DOHH2 (cell line): Measurements from ENCODE around the gene EARS2.

Experiments
- H3F3A ChIP-seq: fragments of 200-600 bp; sonication (generic), shearing (Covaris generic); 2 replicates; pipeline ENCODE4 v1.6.0; 2016; ENCODE audit warnings: antibody characterized with exemption, mild to moderate bottlenecking; ENCODE audit not compliant: control insufficient read depth, insufficient read depth
- H3K27ac ChIP-seq: fragments of 200-600 bp; sonication (generic); 2 replicates; pipeline ENCODE4 v1.5.1; 2014; ENCODE audit warnings: low read depth, mild to moderate bottlenecking, low read length, moderate library complexity
- H3K27me3 ChIP-seq: fragments of 200-600 bp; sonication (generic); 2 replicates; pipeline ENCODE4 v1.6.1; 2014; ENCODE audit warnings: mild to moderate bottlenecking, low read length, mixed read lengths; ENCODE audit not compliant: control insufficient read depth
- H3K36me3 ChIP-seq: fragments of 200-600 bp; sonication (generic); 2 replicates; pipeline ENCODE4 v1.6.1; 2014; ENCODE audit warnings: mild to moderate bottlenecking, low read length, moderate library complexity, mixed read lengths; ENCODE audit not compliant: control insufficient read depth
- H3K4me1 ChIP-seq: fragments of 200-600 bp; sonication (generic); 2 replicates; pipeline ENCODE4 v1.6.1; 2014; ENCODE audit warnings: mild to moderate bottlenecking, low read length, mixed read lengths; ENCODE audit not compliant: control insufficient read depth
- H3K4me2 ChIP-seq: fragments of 200-600 bp; sonication (generic); 2 replicates; pipeline ENCODE4 v1.6.0; 2014; ENCODE audit warnings: mild to moderate bottlenecking, low read length, moderate library complexity
- H3K4me3 ChIP-seq: fragments of 200-600 bp; sonication (generic); 2 replicates; pipeline ENCODE4 v1.5.1; 2014; ENCODE audit warnings: mild to moderate bottlenecking, low read length, mixed read lengths
- H3K79me2 ChIP-seq: fragments of 200-600 bp; sonication (generic); 2 replicates; pipeline ENCODE4 v1.6.1; 2014; ENCODE audit warnings: mild to moderate bottlenecking, low read length, mixed read lengths; ENCODE audit not compliant: control insufficient read depth
- H3K9me2 ChIP-seq: fragments of 200-600 bp; sonication (generic); replicated peaks from 2 replicates; pipeline ENCODE4 v1.6.1; 2014; ENCODE audit warnings: mild to moderate bottlenecking, low read length, mixed read lengths; ENCODE audit not compliant: control insufficient read depth
- H3K9me3 ChIP-seq: fragments of 200-600 bp; sonication (generic); 2 replicates; pipeline ENCODE4 v1.6.1; 2014; ENCODE audit warnings: antibody characterized with exemption, low read length, mixed read lengths; ENCODE audit not compliant: control insufficient read depth, insufficient read depth
- H4K20me1 ChIP-seq: fragments of 200-600 bp; sonication (generic); 2 replicates; pipeline ENCODE4 v1.6.0; 2014; ENCODE audit warnings: low read depth, mild to moderate bottlenecking, antibody characterized with exemption, low read length, moderate library complexity; ENCODE audit not compliant: control insufficient read depth, insufficient read depth
- CTCF ChIP-seq: fragments of 200-600 bp; sonication (generic); IDR thresholded peaks from one replicate; pipeline ENCODE4 v1.5.1; 2014; ENCODE audit warnings: antibody characterized with exemption, mild to moderate bottlenecking, low read depth, low read length; ENCODE audit not compliant: poor library complexity, severe bottlenecking
- EZH2phosphoT487 ChIP-seq: fragments of 200-600 bp; sonication (generic); IDR thresholded peaks from 2 replicates; pipeline ENCODE4 v1.6.1; 2017; ENCODE audit warnings: borderline replicate concordance, mild to moderate bottlenecking, antibody characterized with exemption, low read length, moderate library complexity, mixed read lengths

The EARS2 gene

GRCh38 chr16:23567602-23568001 is 10.5 kb upstream of the EARS2 start:
- H3K4me2 ChIP-seq: no peak overlapping the region
- peaks cover 20% of the 10 kb centered on the region for H3F3A ChIP-seq
- no peaks in the 10 kb centered on the region for H4K20me1 ChIP-seq
- H3K27ac ChIP-seq: no peak overlapping the region
- H3K9me2 ChIP-seq: no peaks in the 10 kb centered on the region
- no peaks in the 10 kb centered on the region for H3K9me3 ChIP-seq
- H3K36me3 ChIP-seq: peaks cover 80% of the 10 kb centered on the region
- TF ChIP-seq CTCF: no peak
- TF ChIP-seq EZH2phosphoT487: no peak
- peaks cover 31% of the 10 kb centered on the region for H3K4me1 ChIP-seq
- H3K27me3 ChIP-seq: no peaks in the 10 kb centered on the region
- no peak overlapping the region for H3K4me3 ChIP-seq
- H3K79me2 ChIP-seq: 0 out of 2 replicates have a peak, but pooled peaks cover 3% of the 10 kb centered on the region

GRCh38 chr16:23566724-23567123 is 9.6 kb upstream of the EARS2 start:
- H3F3A ChIP-seq: peaks cover 17% of the 10 kb centered on the region
- no peaks in the 10 kb centered on the region for H3K9me3 ChIP-seq
- peaks cover 31% of the 10 kb centered on the region for H3K4me1 ChIP-seq
- H3K36me3 ChIP-seq: peaks cover 85% of the 10 kb centered on the region
- H3K4me2 ChIP-seq: no peak overlapping the region
- H3K27me3 ChIP-seq: no peaks in the 10 kb centered on the region
- no peak overlapping the region for H3K27ac ChIP-seq
- TF ChIP-seq CTCF (no peak), EZH2phosphoT487 (no peak)
- H3K4me3 ChIP-seq: no peak overlapping the region
- peaks cover 6% of the 10 kb centered on the region; the same call in 1 of the 2 replicates for H3K79me2 ChIP-seq
- H3K9me2 ChIP-seq: no peaks in the 10 kb centered on the region
- H4K20me1 ChIP-seq: no peaks in the 10 kb centered on the region

GRCh38 chr16:23564575-23565363 is 7.6 kb upstream of the EARS2 start:
- peaks cover 87% of the 10 kb centered on the region for H3K36me3 ChIP-seq
- no peaks in the 10 kb centered on the region for H3K9me3 ChIP-seq
- H3K27ac ChIP-seq: no peak overlapping the region
- H3K4me2 ChIP-seq: no peak overlapping the region
- no peaks in the 10 kb centered on the region for H4K20me1 ChIP-seq
- peaks cover 12% of the 10 kb centered on the region for H3K4me1 ChIP-seq
- H3K79me2 ChIP-seq: peaks cover 20% of the 10 kb centered on the region
- no peaks in the 10 kb centered on the region for H3K9me2 ChIP-seq
- TF ChIP-seq EZH2phosphoT487 (no peak), CTCF (no peak)
- no peak overlapping the region for H3K4me3 ChIP-seq
- H3F3A ChIP-seq: 0 out of 2 replicates have a peak, but pooled peaks cover 4% of the 10 kb centered on the region
- no peaks in the 10 kb centered on the region for H3K27me3 ChIP-seq
